Measurements from ENCODE around the gene DIP2A.

GRCh38 chr21:46480466-46480865, 21.8 kb downstream of the DIP2A start:
- TF ChIP-seq CTCF (conservative IDR thresholded peaks at IDR 0.05), result no peak
- TF ChIP-seq ZFX (IDR thresholded peaks at IDR 0.05), result no peak

Measured in C4-2B (cell line).